Lung microvascular endothelial cell (primary cell): ENCODE results near the gene SLC12A9. TPM values are rescaled to one million over a fixed set of nuclear protein-coding genes. Genes with fewer than 3 reads are reported as not detected.

Experiments
- DNase-seq, 2 donors: peaks; one replicate each; pipeline versions ENCODE4 v3.0.0 to v3.0.0-alpha.2; 2010; ENCODE audit warnings: low read depth in 2 of 2
- total RNA-seq: library from RNA; depleted of rRNA; stranded (reverse); fragments of >200 nt; gene quantifications from 2 replicates; pipeline ENCODE4 v1.2.1, GENCODE V29; 2014

Gene SLC12A9
- total RNA-seq, 1 donor from 2014 or later = 39.3 TPM

DNA sequence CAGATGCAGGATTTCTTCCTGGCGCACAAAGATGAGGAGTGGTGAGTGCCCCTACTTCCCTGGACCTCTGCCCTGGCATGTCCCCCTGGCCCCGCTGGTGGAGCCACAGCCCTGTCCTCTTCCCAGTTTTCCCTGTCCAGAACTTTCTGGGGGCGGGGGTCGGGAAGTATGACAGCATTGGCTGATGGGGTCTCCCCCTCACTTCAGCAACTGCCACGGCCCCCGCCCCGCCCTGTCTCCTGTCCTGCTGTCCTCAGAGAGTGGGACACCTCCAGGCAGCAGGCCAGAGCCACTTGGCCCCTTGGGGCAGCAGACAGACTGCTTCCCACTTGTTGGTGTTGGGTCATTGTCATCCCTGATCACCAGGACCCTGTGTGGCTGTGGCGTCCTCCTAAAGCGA is 29.7 kb downstream of the SLC12A9 start:
- DNase-seq = no peak

DNA sequence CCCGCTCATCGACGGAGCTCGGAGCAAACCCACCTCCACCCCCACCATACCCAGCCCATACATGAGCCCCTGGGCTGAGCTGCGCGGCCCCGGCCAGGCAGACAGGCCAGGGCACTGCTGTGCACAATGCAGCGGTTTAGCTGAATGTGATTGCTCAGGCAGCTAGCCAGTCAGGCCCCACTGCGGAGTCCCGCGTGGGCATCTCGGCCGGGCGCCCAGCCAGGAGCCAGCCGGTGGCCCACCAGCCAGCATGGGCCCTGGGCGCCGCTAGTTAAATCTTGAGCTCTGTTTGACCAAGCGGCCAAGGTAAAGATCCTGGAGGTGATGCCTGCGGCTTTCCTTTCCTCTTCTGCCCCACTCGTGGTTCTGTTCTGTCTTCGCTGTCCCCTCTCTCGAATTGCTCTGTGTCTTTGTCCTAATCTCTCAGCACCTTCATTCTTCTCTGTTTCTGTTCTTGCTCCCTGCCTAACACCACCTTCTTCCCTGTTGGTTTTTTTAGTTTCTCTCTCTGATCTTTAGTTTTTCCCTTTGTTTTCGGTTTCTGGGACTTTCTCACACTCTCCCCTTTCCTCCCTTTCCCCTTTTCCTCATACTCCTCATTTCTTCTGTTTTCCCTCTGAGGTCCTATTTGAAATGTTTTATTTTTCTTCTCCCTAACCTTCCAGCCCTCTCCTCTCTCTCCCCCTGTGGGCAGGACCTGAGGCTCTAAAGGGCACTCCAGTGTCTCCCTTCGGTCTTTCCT is 30.4 kb downstream of the SLC12A9 start:
- no peak for DNase-seq

DNA sequence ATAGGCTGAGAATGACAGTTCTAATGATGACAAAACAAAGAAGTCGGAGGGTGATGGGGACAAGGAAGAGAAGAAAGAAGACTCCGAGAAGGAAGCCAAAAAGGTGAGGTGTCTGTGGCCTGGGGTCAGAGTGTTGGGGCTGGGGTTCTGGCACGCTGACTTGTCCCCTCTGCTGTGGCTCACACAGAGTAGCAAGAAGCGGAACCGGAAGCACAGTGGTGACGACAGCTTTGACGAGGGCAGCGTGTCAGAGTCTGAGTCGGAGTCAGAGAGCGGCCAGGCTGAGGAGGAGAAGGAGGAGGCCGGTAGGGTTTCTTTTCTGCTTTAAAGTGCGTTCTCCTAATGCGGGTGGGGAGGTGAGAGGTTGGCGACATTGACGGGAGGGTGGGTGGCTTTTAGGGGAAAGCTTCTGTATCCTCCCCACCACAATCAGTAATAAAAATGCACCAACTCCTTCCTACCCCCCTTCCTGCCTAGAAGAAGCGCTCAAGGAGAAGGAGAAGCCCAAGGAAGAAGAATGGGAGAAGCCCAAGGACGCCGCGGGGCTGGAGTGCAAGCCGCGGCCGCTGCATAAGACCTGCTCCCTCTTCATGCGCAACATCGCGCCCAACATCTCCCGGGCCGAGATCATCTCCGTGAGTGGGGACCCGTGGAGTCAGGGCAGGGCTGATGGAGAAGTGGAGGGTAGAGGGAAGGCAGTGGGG is 32.4 kb downstream of the SLC12A9 start:
- no peak for DNase-seq

DNA sequence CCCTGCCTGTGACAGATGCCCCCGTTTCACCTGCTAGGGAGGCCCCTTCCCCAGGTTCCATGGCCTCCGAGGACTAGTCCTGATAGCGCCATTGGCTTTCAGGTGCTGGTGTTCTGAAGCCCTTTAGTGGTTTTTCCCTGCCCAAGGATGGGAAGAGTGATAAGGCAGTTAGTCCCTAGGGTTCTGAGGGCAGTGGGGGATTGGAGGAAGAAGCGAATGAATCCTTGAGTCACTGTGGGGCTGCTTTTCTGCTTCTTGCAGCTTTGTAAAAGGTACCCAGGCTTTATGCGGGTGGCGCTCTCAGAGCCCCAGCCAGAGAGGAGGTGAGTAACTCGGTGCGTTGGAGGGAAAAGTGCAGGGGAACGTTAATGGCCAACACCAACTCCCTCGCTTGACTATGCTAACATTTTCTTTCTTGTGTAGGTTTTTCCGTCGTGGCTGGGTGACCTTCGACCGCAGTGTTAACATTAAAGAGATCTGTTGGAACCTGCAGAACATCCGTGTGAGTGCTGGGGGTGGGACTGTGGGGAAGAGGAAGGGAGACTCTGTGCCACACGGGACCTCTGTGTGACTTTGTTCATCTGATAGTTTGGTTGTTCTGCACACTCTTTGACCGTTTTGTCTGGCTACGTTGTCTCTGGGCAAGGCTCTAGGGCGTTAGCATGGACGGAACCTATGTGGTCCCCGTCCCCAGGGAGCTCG is 33.1 kb downstream of the SLC12A9 start:
- DNase-seq = no peak

DNA sequence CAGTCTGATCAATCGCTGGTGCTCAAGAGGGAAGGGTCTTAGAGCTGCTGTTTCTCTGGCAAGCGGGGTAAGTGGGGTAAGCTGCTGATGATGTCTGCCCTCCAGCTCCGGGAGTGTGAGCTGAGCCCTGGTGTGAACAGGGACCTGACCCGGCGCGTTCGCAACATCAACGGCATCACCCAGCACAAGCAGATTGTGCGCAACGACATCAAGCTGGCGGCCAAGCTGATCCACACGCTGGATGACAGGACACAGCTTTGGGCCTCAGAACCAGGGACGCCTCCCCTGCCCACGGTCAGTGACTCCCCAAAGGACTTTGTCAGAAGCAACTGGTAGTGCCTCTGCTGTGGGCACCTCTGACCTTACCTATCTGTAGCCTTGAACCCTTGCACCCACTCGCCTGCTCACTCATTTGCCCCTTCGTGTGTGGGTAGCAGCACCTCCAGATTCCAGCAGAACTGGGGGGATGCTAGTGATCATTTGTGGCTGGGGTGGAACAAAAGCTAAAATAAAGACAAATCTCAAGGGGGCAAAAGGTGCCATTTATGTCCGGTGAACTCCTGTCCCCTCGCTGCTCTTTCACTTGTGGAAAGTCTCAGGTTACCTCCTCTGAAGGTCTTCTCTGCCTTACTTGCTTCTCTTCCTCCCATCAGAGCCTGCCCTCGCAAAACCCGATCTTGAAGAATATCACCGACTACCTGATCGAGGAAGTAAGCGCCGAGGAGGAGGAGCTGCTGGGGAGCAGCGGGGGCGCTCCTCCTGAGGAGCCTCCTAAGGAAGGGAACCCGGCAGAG is 33.8 kb downstream of the SLC12A9 start:
- DNase-seq = no peak

DNA sequence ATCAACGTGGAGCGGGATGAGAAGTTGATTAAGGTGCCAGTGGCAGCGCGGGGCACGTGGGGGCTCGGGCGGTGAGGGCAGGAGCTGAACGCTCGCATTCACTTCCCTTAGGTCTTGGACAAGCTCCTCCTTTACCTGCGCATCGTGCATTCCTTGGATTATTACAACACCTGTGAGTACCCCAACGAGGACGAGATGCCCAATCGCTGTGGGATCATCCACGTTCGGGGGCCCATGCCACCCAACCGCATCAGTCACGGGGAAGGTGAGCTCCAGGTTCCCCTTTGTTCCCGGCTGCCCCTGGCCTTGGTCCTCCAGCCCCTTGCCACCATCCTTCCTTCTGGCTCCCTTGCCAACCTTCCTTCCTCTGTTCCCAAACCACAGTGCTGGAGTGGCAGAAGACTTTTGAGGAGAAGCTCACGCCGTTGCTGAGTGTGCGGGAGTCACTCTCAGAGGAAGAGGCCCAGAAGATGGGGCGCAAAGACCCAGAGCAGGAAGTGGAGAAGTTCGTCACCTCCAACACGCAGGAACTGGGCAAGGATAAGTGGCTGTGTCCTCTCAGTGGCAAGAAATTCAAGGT is 34.5 kb downstream of the SLC12A9 start:
- no peak for DNase-seq

DNA sequence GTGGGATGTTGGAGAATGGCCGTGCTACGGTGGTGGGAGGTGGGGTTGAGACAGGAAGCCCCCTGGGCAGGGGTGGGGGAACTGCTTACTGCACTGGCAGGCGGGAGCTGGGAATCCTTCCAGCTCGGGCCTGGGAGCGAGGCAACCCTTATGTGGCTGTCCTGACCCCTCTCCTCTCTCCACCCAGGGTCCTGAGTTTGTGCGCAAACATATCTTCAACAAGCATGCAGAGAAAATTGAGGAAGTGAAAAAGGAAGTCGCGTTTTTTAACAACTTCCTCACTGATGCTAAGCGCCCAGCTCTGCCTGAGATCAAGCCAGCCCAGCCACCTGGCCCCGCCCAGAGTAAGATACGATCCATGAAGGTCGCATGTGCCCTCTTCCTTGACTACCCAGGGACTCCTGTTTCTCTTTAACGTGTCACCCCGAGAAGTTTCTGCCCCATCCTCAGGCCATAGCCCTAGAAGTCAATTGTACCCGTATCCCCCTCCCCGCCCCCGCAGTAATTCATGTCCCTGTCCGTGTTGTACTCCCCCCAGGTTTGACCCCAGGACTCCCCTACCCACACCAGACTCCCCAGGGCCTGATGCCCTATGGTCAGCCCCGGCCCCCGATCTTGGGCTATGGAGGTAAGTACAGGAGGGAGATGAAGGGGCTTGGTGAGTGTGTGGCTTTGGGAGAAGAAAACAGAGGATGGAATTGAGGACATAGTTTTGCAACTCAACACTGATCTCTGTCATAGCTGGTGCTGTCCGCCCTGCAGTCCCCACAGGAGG is 35.2 kb downstream of the SLC12A9 start:
- DNase-seq = peak; percentile 54 to 86

DNA sequence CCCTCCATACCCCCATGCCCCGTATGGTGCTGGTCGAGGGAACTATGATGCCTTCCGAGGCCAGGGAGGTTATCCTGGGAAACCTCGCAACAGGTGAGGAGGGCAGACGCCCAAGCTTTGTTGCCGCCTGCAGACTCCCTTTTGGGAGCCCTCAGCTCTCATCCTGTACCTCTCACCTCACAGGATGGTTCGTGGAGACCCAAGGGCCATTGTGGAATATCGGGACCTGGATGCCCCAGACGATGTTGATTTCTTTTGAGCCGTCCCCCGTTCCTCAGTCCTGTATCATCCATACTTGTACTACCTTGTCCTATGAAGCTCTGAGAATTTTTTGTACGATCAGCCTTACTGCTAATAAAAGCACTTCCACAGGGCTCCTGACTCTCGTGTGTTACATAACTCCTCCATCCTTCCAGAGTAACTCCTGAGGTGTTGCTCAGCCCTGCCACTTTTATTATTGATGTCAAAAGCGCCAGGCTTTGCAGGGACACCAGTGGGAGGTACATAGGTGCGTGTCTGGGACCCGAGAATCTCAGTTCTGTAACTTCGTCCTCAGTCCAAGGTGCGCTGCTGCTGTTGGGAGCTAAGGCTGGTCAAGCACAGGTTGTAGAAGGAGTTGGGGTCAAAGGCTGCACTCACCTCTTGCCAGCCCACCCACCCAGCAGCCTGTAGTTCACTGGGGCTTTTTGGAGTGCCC is 35.9 kb downstream of the SLC12A9 start:
- no peak for DNase-seq

DNA sequence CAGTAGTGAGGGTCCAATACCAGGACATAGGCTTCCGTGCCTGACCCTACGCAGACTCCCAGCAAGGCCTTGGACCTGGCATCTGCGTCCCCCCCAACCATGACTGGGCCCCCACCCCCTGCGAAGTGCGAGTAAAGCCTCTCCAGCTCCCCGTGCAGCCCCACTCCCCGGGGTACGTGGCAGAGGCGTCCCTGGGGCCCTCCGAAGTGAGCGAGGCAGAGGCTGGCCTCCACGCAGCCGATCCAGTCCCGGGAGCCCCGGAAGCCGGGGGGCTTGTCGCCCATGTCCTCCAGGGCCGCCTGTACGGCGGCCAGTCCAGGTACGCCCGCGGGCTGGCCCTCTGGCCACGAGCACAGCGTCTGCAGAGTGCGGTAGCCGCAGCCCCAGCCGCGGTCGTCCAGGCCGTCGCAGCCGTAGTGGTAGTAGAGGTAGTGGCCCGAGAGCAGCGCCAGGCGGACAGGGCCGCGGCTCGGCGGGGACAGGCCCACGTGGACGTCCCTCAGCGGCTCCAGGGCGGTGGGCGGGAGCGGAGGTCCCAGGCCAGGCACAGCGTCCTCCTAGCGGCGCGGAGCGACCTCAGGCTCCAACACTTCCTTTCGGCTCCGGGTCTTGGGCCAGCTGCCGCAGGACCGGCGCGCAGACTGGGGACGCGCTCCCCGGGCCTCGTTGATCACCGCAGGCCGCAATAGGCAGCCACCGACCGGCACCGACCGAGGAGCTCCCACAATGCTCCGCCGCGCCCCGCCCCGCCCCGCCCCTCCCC is 36.7 kb downstream of the SLC12A9 start, which contains the start of gene UFSP1:
Gene UFSP1 (minus strand): TSS at position 728 of the 763 bp plus-strand sequence. CDS start 444 bp downstream, at position 284.
- no peak for DNase-seq

DNA sequence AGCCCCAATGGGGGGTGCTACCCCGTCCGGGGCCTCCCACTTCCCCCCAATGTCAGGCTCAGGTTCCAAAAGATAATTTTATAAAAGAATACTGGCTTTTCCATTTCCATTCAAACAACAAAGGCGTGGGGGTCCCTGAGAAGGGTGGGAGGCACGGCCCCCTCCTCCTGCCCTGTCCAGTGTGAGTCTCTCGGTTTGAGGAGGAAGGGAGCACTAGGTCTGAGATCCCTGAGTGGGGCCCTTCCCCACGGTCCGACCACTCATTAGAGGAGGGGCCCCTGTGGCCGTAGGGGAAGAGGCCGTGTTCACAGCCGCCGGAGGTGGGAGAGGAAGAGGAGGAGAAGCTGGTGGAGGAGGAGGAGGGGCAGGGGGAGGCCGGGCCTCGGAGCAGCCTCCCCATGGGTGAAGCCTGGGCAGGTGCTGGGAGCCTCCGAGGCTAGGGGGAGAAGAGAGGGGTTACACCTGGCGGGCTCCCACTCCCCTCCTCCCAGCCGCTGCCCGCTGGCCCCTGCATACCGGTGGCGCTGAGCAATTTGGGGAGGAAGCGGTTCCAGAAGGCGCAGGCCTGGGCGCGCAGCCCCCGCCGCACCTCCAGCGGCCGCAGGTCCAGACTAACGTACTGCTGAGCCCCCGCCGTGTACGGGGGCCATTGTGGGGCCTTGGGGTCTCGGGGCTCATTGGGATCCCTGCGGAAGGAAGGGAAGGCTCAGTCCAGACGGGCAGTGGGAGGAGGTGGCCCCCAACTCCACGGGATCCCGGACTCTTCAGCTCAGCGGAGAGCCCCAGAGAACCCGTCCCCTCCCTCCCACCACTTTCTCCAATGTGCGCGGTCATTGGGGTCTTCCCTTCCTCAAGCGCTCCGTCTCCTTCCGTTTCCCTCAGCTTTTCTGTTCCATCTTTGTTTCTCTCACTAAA is 38.4 kb downstream of the SLC12A9 start:
- DNase-seq = no peak

DNA sequence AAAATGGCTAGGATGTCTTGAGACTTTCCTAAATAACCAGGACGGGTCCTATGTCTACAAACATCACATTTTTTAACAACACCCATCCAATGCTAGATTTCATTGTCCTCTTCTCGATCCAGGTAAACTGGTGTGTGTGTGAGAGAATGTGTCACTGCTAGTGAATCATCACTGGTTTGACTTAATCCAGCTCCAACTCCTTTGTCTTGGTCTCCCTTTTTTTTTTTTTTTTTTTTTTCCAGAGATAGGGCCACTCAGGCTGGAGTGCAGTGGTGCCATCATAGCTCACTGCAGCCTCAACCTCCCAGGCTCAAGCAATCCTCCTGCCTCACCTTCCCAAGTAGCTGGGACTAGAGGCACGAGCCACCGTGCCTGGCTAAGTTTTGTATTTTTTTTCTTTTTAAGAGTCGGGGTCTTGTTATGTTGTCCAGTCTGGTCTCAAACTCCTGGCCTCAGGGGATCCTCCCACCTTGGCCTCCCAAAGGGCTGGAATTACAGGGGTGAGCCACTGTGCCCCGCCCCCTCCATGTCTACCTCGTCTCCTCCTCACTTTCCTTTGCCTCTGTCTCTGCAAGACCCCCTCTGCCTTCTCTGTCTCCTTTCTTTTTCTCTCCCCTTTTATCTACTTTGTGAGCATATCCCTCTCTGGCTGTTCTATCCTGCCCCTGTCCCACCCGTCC is 39.2 kb downstream of the SLC12A9 start:
- DNase-seq = no peak

DNA sequence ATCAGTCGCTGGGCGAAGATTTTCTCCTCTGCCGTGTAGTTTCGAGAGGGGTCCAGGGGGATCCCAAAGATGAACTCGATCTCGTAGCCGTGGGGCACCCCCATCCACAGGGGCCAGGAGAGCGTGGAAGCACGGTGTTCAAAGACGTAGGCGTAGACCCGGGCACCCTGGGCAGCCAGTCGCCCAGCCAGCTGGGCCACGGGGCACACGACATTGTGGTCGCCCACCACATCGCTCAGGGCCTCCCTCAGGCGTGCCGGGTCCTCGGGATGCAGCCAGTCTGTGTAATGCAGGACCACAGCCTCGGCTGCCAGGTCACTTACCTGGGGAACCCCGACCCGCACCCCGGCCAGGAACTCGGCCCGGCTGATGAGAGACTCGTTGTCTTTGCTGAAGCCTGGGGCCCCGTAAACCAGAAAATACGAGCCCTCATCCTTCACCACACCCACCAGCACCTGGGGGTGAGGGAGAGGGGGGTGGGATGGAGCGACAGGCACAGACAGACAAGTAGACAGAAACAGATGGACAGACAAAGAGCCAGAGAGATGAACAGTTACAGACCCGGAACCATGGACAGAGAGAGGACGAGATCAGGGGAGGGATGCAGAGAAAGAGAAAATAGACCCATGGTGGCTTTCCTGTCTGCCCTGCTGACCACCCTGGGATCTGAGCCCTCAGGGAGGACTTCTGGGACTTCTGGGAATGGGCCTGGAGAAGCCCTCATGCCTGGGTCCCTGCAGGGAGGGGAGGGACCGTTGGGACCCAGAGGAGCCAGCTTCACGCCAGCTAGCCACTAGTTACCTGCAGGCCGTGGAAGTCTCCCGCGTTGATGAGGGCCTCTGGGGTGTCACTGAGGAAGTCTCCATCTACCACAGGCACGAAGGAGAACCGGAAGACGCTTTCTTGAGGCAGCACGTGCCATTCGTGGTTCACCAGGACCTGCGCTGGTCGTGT is 40.1 kb downstream of the SLC12A9 start:
- DNase-seq = no peak

DNA sequence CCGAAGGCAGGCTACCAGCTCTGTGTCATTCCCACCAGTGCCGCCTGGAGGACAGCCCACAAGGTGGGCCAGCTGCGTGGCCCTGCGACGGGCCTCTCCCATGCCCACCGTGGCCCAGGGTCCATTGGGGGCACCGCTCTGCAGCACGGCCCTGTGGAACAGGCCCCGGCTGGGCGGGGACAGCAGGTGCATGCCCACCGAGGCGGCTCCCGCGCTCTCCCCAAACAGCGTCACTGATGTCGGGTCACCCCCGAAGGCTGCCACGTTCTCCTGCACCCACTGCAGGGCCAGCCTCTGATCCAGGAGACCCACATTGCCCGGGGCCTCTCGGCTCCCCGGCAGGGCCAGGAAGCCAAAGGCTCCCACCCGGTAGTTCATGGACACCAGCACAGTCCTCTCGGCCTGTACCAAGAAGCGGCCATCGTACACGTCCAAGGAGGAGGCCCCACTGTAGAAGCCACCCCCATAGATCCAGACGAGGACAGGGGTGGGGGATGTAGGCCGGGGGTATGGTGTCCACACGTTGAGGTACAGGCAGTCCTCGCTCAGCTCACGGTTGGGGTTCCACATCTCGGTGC is 40.9 kb downstream of the SLC12A9 start:
- DNase-seq = no peak

DNA sequence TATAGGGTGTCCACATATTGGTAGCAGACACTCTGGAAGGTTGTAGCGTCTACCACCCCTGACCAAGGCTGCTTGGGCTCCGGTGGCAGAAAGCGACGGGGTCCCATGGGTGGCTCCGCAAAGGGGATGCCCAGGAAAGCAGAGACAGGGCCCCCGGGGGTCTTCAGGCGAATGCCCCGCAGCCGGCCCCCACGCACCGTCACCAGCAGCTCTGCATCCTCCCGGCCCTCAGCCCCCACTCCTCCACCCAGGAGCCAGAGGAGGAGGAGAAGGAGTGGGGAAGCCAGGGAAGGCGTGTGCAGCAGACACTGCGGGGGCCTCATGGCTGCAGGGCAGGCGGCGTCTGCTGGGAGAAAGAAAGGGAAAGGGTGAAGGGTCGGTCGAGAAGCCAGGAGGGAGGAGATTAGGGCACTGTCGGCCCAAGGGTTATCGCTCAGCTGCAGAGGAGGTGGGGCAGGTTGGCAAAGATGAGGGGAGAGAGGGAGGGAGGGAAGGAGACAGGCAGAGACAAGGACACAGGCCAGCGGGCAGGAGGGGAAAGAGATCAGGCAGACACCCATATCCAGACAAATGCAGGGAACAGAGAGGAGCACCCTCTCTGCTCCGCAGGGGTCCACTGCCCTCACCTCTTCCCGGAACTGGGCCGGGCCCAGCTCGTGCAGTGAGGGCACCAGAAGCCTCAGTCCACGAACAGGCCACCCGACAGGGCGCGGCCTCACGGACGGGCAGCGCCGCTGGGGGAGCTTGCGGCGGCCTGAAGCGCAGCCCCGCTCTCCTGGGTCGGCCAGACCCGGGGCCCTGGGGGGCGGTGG is 41.6 kb downstream of the SLC12A9 start:
- DNase-seq = no peak
